Skeletal muscle satellite cell (primary cell): Measurements from ENCODE around the gene CUL4A.

Experiments
- H3K27me3 ChIP-seq: 2 replicates; pipeline ENCODE4 v1.7.0; 2013; ENCODE audit warnings: low read length; ENCODE audit not compliant: control insufficient read depth, insufficient read depth
- H3K36me3 ChIP-seq: 2 replicates; pipeline ENCODE4 v1.7.0; 2013; ENCODE audit warnings: mild to moderate bottlenecking, control low read depth, low read length; ENCODE audit not compliant: insufficient read depth
- H3K4me1 ChIP-seq: 2 replicates; pipeline ENCODE4 v1.7.0; 2013; ENCODE audit warnings: low read length; ENCODE audit not compliant: control insufficient read depth, insufficient read depth
- H3K4me2 ChIP-seq: 2 replicates; pipeline ENCODE4 v1.7.0; 2013; ENCODE audit warnings: mild to moderate bottlenecking, low read length
- H3K4me3 ChIP-seq: 2 replicates; pipeline ENCODE4 v1.7.0; 2013; ENCODE audit warnings: low read length
- H3K9ac ChIP-seq: 2 replicates; pipeline ENCODE4 v1.7.0; 2013; ENCODE audit warnings: mild to moderate bottlenecking, low read depth, low read length, moderate library complexity
- H3K9me3 ChIP-seq: replicated peaks from 2 replicates; pipeline ENCODE4 v1.7.0; 2013; ENCODE audit warnings: mild to moderate bottlenecking, control low read depth, low read length

The CUL4A gene

DNA sequence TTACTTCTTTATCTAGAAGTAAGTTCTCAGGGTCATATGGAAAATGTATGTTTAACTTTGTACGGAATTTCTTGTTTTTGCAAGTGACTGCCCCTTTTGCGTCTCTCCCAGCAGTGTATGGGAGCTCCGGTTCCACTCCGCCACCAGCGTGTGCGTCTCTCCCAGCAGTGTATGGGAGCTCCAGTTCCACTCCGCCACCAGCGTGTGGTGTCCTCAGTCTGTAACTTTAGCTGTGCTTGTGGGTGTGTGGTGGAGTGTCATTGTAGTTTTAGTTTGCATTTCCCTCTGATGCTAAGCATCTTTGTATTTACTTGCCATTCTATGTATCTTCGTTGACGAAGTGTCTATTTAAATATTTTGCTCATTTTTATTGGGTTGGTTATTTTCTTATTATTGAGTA, 2.4 kb downstream of the CUL4A start:
- Histone ChIP-seq H3K9me3 (no peaks in the 10 kb centered on the region), H3K27me3 (no peaks in the 10 kb centered on the region), H3K4me1 (peaks cover 36% of the 10 kb centered on the region), H3K9ac (no peak overlapping the region), H3K4me2 (no peak overlapping the region), H3K4me3 (no peak overlapping the region), H3K36me3 (peaks cover 12% of the 10 kb centered on the region)

GRCh38 chr13:113216254-113217048, 7.0 kb downstream of the CUL4A start:
- H3K9ac ChIP-seq, result peak overlapping the region; percentile 19
- H3K27me3 ChIP-seq, result no peaks in the 10 kb centered on the region
- no peaks in the 10 kb centered on the region for H3K9me3 ChIP-seq
- H3K4me2 ChIP-seq, result peak overlapping the region; percentile 69
- H3K36me3 ChIP-seq, result peaks cover 32% of the 10 kb centered on the region
- peaks cover 30% of the 10 kb centered on the region for H3K4me1 ChIP-seq
- H3K4me3 ChIP-seq, result peak overlapping the region; percentile 7

GRCh38 chr13:113218586-113218985, 9.2 kb downstream of the CUL4A start:
- Histone ChIP-seq H3K9ac (no peak overlapping the region), H3K4me1 (peaks cover 30% of the 10 kb centered on the region), H3K4me3 (no peak overlapping the region), H3K27me3 (no peaks in the 10 kb centered on the region), H3K36me3 (peaks cover 40% of the 10 kb centered on the region), H3K4me2 (no peak overlapping the region), H3K9me3 (no peaks in the 10 kb centered on the region)

DNA sequence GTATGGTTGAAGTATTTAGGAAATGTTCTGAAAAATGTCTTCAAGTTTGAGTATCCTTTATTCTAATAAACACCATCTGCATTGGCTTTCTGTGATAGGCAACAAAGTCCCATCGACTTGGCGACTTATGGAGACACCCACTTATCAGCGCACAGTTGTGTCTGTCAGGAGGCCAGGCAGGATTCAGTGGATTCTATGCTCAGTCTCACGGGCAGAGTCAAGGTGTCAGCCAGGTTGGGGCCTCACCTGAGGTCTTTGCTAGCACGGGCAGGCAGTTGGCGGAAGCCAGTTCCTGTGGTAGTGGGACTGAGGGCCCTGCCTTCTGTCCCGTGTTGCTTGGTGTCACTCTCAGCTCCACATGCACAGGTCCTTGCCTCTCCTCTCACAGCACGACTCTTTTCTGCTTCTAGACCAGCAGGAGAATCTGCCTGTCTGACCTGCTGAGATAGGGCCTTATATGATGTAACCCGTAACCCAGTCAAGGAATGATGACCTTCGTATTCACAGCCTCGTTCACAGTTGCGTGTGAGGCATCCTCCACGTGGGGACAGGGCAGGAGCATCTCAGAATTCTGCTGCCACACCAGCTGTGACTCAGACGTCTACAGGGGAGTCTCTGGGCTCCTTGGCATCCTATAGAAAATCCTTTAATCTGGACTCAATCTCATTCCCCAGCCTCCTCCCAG, 10.0 kb downstream of the CUL4A start:
- Histone ChIP-seq H3K9me3 (no peaks in the 10 kb centered on the region), H3K27me3 (no peaks in the 10 kb centered on the region), H3K9ac (no peak overlapping the region), H3K4me3 (no peak overlapping the region), H3K36me3 (peaks cover 46% of the 10 kb centered on the region), H3K4me1 (peaks cover 30% of the 10 kb centered on the region), H3K4me2 (no peak overlapping the region)

GRCh38 chr13:113220141-113220598, 10.8 kb downstream of the CUL4A start:
- peaks cover 24% of the 10 kb centered on the region for H3K4me1 ChIP-seq
- no peaks in the 10 kb centered on the region for H3K27me3 ChIP-seq
- no peak overlapping the region for H3K9ac ChIP-seq
- H3K4me2 ChIP-seq, result no peak overlapping the region
- peaks cover 53% of the 10 kb centered on the region for H3K36me3 ChIP-seq
- no peak overlapping the region for H3K4me3 ChIP-seq
- no peaks in the 10 kb centered on the region for H3K9me3 ChIP-seq

DNA sequence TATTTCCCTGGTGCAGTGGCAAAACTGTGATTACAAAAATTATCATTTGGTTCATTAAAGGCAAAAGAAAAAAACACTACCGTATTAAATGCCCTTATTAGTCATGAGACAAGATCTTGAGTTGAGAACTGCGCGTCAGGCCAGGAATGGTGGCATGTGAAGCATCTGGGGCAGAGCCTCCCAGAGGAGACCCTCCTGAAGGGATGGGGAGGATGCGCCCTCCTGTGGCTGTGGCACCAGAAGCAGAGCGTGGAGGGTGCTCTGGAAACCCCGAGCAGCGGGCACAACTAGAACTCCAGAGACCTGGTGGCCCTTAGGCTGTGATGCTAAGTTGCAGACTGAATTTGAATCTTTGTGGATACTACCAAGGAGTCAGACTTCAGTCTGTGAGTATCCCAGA, 11.5 kb downstream of the CUL4A start:
- H3K27me3 ChIP-seq, result no peaks in the 10 kb centered on the region
- no peaks in the 10 kb centered on the region for H3K9me3 ChIP-seq
- peaks cover 60% of the 10 kb centered on the region for H3K36me3 ChIP-seq
- H3K4me2 ChIP-seq, result no peak overlapping the region
- H3K9ac ChIP-seq, result no peak overlapping the region
- H3K4me1 ChIP-seq, result peaks cover 17% of the 10 kb centered on the region
- no peak overlapping the region for H3K4me3 ChIP-seq

- H3K27me3 ChIP-seq, result no peaks in the 10 kb centered on the region
- peaks cover 78% of the 10 kb centered on the region for H3K36me3 ChIP-seq
- no peak overlapping the region for H3K4me2 ChIP-seq
- H3K4me3 ChIP-seq, result no peak overlapping the region
- no peaks in the 10 kb centered on the region for H3K4me1 ChIP-seq
- no peaks in the 10 kb centered on the region for H3K9me3 ChIP-seq
- no peak overlapping the region for H3K9ac ChIP-seq
These were observed 13.7 kb downstream of the CUL4A start for GRCh38 chr13:113223070-113223469.

- H3K4me2 ChIP-seq, result no peak overlapping the region
- H3K9me3 ChIP-seq, result no peaks in the 10 kb centered on the region
- no peak overlapping the region for H3K4me3 ChIP-seq
- no peaks in the 10 kb centered on the region for H3K4me1 ChIP-seq
- no peak overlapping the region for H3K9ac ChIP-seq
- H3K27me3 ChIP-seq, result no peaks in the 10 kb centered on the region
- H3K36me3 ChIP-seq, result peaks cover 82% of the 10 kb centered on the region
These were observed 15.1 kb downstream of the CUL4A start for GRCh38 chr13:113224486-113224885.

DNA sequence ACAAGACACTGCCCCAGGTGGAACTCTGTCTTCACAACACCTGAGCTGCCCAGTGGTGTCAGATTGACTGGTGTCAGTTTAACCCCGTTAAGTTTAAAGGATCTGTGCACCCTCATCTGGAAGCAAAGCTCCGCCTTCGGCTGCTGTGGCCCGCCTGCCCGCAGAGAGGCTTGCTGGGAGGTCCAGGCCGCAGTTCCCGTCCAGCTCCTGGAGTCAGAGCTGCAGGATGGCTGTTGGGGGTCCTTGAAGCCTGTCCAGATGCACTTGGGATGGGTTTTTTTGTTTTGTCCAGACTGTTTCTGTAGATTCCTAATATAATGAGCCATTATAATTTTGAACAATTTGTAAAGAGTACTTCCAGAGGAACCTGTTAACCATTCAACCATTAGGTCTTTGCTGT, 16.1 kb downstream of the CUL4A start:
- Histone ChIP-seq H3K27me3 (no peaks in the 10 kb centered on the region), H3K4me3 (no peak overlapping the region), H3K4me2 (no peak overlapping the region), H3K4me1 (no peaks in the 10 kb centered on the region), H3K9ac (no peak overlapping the region), H3K9me3 (no peaks in the 10 kb centered on the region), H3K36me3 (peaks cover 82% of the 10 kb centered on the region)

DNA sequence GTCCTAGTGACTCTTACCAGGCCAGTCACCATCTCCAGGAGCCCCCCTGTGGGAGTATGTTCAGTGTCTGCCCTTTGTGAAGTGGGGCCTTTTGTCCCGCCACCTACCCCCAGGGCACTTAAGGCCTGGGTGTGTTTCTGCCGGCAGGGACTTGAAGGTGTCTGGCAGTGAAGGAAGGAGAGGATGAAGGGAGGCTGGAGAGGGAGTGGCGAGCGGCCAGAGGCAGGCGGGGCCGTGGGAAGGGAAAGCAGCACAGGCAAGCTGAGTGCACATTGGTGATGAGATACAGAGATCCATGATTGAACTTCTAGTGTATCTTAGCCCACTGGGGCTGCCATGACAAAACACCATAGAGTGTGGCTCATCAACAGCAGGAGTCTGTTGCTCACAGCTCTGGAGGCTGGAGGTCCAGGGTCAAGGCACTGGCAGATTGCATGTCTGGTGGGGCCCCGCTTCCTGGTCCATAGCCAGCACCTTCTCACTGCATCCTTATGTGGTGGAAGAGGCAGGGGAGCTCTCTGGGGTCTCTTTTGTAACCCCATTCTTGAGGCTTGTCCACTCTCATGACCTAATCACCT, 17.5 kb downstream of the CUL4A start:
- H3K9me3 ChIP-seq, result no peaks in the 10 kb centered on the region
- H3K4me2 ChIP-seq, result no peak overlapping the region
- H3K36me3 ChIP-seq, result peaks cover 77% of the 10 kb centered on the region
- H3K27me3 ChIP-seq, result no peaks in the 10 kb centered on the region
- H3K4me1 ChIP-seq, result no peaks in the 10 kb centered on the region
- no peak overlapping the region for H3K9ac ChIP-seq
- no peak overlapping the region for H3K4me3 ChIP-seq

DNA sequence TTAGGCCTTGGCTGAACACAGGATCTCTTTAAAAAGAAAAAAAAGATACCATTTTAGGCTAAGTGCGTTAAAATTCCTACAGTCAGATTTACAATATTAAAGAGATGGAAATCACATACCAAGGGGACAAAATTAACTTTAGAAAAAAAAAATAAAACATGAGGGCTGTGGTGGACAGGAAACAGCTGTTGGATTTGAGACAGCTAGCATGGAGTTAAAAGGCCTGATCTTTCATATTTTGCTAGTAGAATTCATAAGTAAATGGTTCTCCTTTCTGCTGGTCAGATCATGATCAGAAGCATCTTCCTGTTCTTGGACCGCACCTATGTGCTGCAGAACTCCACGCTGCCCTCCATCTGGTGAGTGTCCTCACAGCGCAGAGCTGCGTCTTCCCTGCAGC, 19.7 kb downstream of the CUL4A start:
- H3K9me3 ChIP-seq, result no peaks in the 10 kb centered on the region
- H3K4me1 ChIP-seq, result no peaks in the 10 kb centered on the region
- H3K36me3 ChIP-seq, result peaks cover 77% of the 10 kb centered on the region
- H3K4me3 ChIP-seq, result no peak overlapping the region
- no peak overlapping the region for H3K9ac ChIP-seq
- H3K27me3 ChIP-seq, result no peaks in the 10 kb centered on the region
- H3K4me2 ChIP-seq, result no peak overlapping the region
